Ovary (tissue), 3 donors: ENCODE measurements around the gene OTC.

Experiments
- EP300 ChIP-seq: sonication (generic); formaldehyde crosslinking; IDR thresholded peaks from one replicate; pipeline ENCODE4 v1.6.1; 2017; ENCODE audit warnings: antibody characterized with exemption
- POLR2A ChIP-seq: fragments of 450-650 bp; IDR thresholded peaks from one replicate; pipeline ENCODE4 v1.6.1; 2017; ENCODE audit warnings: antibody characterized with exemption, mild to moderate bottlenecking, moderate library complexity
- TF ChIP-seq, protein P1 (sequence below), 3 donors: fragments of 450-650 bp in 2 of 3; fragments of 200-600 bp in 1 of 3; IDR thresholded peaks; one replicate each; pipeline versions ENCODE4 v1.5.1 to v1.8.0; 2016 to 2022; ENCODE audit warnings: antibody characterized with exemption in 3 of 3, mild to moderate bottlenecking in 1 of 3
- donor health status: DM: no; HTN: no; CAD: no.

DNA sequence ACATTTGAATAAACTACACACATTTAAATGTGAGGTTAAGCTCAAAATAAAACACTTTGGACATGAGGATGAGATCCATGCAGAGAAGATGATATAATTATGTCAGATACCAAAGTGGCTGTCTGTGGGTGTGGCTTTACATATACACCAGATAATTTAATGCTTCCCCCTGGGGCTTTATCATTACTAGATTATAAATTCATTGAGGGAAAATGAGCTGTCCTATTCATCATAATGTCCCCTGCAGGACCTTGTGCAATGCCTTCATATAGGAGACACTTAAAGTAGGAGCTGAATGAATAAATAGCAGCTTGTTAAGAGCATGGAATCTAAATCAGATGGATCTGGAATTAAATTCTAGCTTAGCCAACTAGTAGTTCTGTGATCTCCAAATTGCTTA, 49.7 kb downstream of the OTC start:
- TF ChIP-seq, protein P1, sequence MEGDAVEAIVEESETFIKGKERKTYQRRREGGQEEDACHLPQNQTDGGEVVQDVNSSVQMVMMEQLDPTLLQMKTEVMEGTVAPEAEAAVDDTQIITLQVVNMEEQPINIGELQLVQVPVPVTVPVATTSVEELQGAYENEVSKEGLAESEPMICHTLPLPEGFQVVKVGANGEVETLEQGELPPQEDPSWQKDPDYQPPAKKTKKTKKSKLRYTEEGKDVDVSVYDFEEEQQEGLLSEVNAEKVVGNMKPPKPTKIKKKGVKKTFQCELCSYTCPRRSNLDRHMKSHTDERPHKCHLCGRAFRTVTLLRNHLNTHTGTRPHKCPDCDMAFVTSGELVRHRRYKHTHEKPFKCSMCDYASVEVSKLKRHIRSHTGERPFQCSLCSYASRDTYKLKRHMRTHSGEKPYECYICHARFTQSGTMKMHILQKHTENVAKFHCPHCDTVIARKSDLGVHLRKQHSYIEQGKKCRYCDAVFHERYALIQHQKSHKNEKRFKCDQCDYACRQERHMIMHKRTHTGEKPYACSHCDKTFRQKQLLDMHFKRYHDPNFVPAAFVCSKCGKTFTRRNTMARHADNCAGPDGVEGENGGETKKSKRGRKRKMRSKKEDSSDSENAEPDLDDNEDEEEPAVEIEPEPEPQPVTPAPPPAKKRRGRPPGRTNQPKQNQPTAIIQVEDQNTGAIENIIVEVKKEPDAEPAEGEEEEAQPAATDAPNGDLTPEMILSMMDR (IDR thresholded peaks at IDR 0.05): no peak
- TF ChIP-seq POLR2A: no peak
- no peak for TF ChIP-seq EP300
